Neuronal stem cell (in vitro differentiated cells): ENCODE results near the gene DGKQ.

ENCODE experiments used
- DNase-seq: peaks from one replicate; pipeline ENCODE4 v3.0.0-alpha.2; 2013; ENCODE audit warnings: low spot score
- H2AFZ ChIP-seq: one replicate; pipeline ENCODE4 v1.6.1; 2013; ENCODE audit warnings: mild to moderate bottlenecking, low read length, inconsistent platforms
- H2AK5ac ChIP-seq: 2 replicates; pipeline ENCODE4 v1.6.1; 2013; ENCODE audit warnings: low read depth, mild to moderate bottlenecking, inconsistent platforms, low read length, moderate library complexity, mixed read lengths
- H2BK120ac ChIP-seq: 2 replicates; pipeline ENCODE4 v1.6.1; 2013; ENCODE audit warnings: low read depth, mild to moderate bottlenecking, inconsistent platforms, low read length, moderate library complexity, mixed read lengths
- H2BK12ac ChIP-seq: one replicate; pipeline ENCODE4 v1.6.1; 2013; ENCODE audit warnings: low read length, inconsistent platforms
- H2BK15ac ChIP-seq: 2 replicates; pipeline ENCODE4 v1.6.1; 2013; ENCODE audit warnings: mild to moderate bottlenecking, low read length, inconsistent platforms, mixed read lengths
- H2BK5ac ChIP-seq: one replicate; pipeline ENCODE4 v1.6.1; 2013; ENCODE audit warnings: inconsistent platforms, mild to moderate bottlenecking, low read length, moderate library complexity
- H3K14ac ChIP-seq: one replicate; pipeline ENCODE4 v1.6.1; 2013; ENCODE audit warnings: low read length, inconsistent platforms
- H3K18ac ChIP-seq: 2 replicates; pipeline ENCODE4 v1.6.1; 2013; ENCODE audit warnings: low read length, inconsistent platforms
- H3K23ac ChIP-seq: 2 replicates; pipeline ENCODE4 v1.6.1; 2013; ENCODE audit warnings: low read depth, mild to moderate bottlenecking, mixed read lengths, low read length, inconsistent platforms; ENCODE audit not compliant: poor library complexity
- H3K27ac ChIP-seq: replicated peaks from 3 replicates; pipeline ENCODE4 v1.5.1; 2013; ENCODE audit warnings: low read length, inconsistent platforms
- H3K27me3 ChIP-seq, 3 experiments: 2 replicates each; pipeline ENCODE4 v1.6.1; 2013; ENCODE audit warnings: low read length in 3 of 3, mild to moderate bottlenecking in 2 of 3, inconsistent platforms in 1 of 3, low read depth in 1 of 3, mixed read lengths in 1 of 3, moderate library complexity in 1 of 3; ENCODE audit not compliant: control insufficient read depth in 3 of 3, insufficient read depth in 3 of 3
- H3K36me3 ChIP-seq, 2 donors: replicated peaks in 1 of 2; 2 replicates each; pipeline ENCODE4 v1.6.1; 2013; ENCODE audit warnings: low read length in 2 of 2; ENCODE audit not compliant: control insufficient read depth in 2 of 2, insufficient read depth in 2 of 2
- H3K4ac ChIP-seq: 2 replicates; pipeline ENCODE4 v1.6.1; 2013; ENCODE audit warnings: inconsistent platforms, mild to moderate bottlenecking, low read length, moderate library complexity
- H3K4me1 ChIP-seq, 2 donors: 1 replicate in 1 of 2; 2 replicates in 1 of 2; pipeline ENCODE4 v1.6.1; 2013; ENCODE audit warnings: low read length in 2 of 2, low read depth in 1 of 2; ENCODE audit not compliant: control insufficient read depth in 2 of 2, insufficient read depth in 1 of 2
- H3K4me2 ChIP-seq: one replicate; pipeline ENCODE4 v1.6.1; 2013; ENCODE audit warnings: mild to moderate bottlenecking, low read length, inconsistent platforms; ENCODE audit not compliant: insufficient read depth, poor library complexity, severe bottlenecking
- H3K4me3 ChIP-seq, 2 donors: 2 replicates each; pipeline ENCODE4 v1.5.1; 2013; ENCODE audit warnings: low read length in 2 of 2, mild to moderate bottlenecking in 2 of 2, inconsistent platforms in 1 of 2, moderate library complexity in 1 of 2
- H3K79me1 ChIP-seq: one replicate; pipeline ENCODE4 v1.6.1; 2013; ENCODE audit warnings: low read depth, mild to moderate bottlenecking, inconsistent platforms, low read length, moderate library complexity
- H3K9ac ChIP-seq: one replicate; pipeline ENCODE4 v1.6.1; 2013; ENCODE audit warnings: mild to moderate bottlenecking, low read depth, low read length, inconsistent platforms; ENCODE audit not compliant: poor library complexity
- H3K9me3 ChIP-seq, 2 donors: replicated peaks in 1 of 2; 2 replicates each; pipeline versions ENCODE3 to v1.6.1; 2013; ENCODE audit warnings: low read length in 2 of 2, mild to moderate bottlenecking in 2 of 2, inconsistent platforms in 1 of 2, low read depth in 1 of 2, mixed read lengths in 1 of 2, moderate library complexity in 1 of 2; ENCODE audit not compliant: control insufficient read depth in 2 of 2, insufficient read depth in 1 of 2
- H4K8ac ChIP-seq: one replicate; pipeline ENCODE4 v1.6.1; 2013; ENCODE audit warnings: low read depth, mild to moderate bottlenecking, inconsistent platforms, low read length, moderate library complexity
- H4K91ac ChIP-seq: one replicate; pipeline ENCODE4 v1.6.1; 2013; ENCODE audit warnings: low read length, low read depth, mild to moderate bottlenecking, inconsistent platforms; ENCODE audit not compliant: poor library complexity
- WGBS, 2 donors: extraction: QIAGEN DNeasy Blood & Tissue Kit; methylation state at CpG; one replicate each; pipeline ENCODE4 v1.1.7; 2013; ENCODE audit warnings: missing lambda C conversion rate in 2 of 2, mixed read lengths in 1 of 2; ENCODE audit not compliant: insufficient read length in 2 of 2, insufficient replicate concordance in 1 of 2; ENCODE audit errors: extremely low coverage in 2 of 2; 5-methylcytosine and 5-hydroxymethylcytosine counted together

Gene DGKQ

GRCh38 chr4:913280-913618, 60.1 kb downstream of the DGKQ start:
- no peak overlapping the region for H4K8ac ChIP-seq
- H3K79me1 ChIP-seq: peaks cover 16% of the 10 kb centered on the region
- peaks cover 2 to 34% of the 10 kb centered on the region in 2 donors for H3K36me3 ChIP-seq
- no peak overlapping the region for H3K9ac ChIP-seq
- H3K27ac ChIP-seq: no peak overlapping the region
- H3K23ac ChIP-seq: no peak overlapping the region
- H3K14ac ChIP-seq: no peak overlapping the region
- H3K4me1 ChIP-seq: no peaks in the 10 kb centered on the region
- H3K18ac ChIP-seq: no peak overlapping the region
- H2BK12ac ChIP-seq: no peak overlapping the region
- H3K4me2 ChIP-seq: no peak overlapping the region
- no peak overlapping the region for H2AK5ac ChIP-seq
- no CpG with 5 or more reads among the region's 4 CpGs for WGBS, 2 donors
- no peaks in the 10 kb centered on the region for H3K9me3 ChIP-seq
- no peak for DNase-seq
- no peak overlapping the region for H2BK120ac ChIP-seq
- no peak overlapping the region for H3K4me3 ChIP-seq
- H3K27me3 ChIP-seq: no peaks in the 10 kb centered on the region
- no peak overlapping the region for H2BK15ac ChIP-seq
- no peak overlapping the region for H2AFZ ChIP-seq
- no peak overlapping the region for H4K91ac ChIP-seq
- H2BK5ac ChIP-seq: no peak overlapping the region
- H3K4ac ChIP-seq: no peak overlapping the region

- H3K18ac ChIP-seq: no peak overlapping the region
- no peak overlapping the region for H3K9ac ChIP-seq
- H3K9me3 ChIP-seq: no peaks in the 10 kb centered on the region
- H4K91ac ChIP-seq: no peak overlapping the region
- no peak overlapping the region for H2BK12ac ChIP-seq
- no peak overlapping the region for H2AFZ ChIP-seq
- DNase-seq: no peak
- no peak overlapping the region for H4K8ac ChIP-seq
- H3K4me2 ChIP-seq: no peak overlapping the region
- H3K4ac ChIP-seq: no peak overlapping the region
- no CpG with 5 or more reads among the region's 19 CpGs for WGBS, 2 donors
- H2AK5ac ChIP-seq: no peak overlapping the region
- peaks cover 2 to 34% of the 10 kb centered on the region in 2 donors for H3K36me3 ChIP-seq
- H3K14ac ChIP-seq: no peak overlapping the region
- H3K79me1 ChIP-seq: peaks cover 16% of the 10 kb centered on the region
- H3K23ac ChIP-seq: no peak overlapping the region
- H3K27me3 ChIP-seq: no peaks in the 10 kb centered on the region
- H2BK5ac ChIP-seq: peak overlapping the region; percentile 53
- no peaks in the 10 kb centered on the region for H3K4me1 ChIP-seq
- no peak overlapping the region for H2BK120ac ChIP-seq
- no peak overlapping the region for H3K27ac ChIP-seq
- H3K4me3 ChIP-seq: no peak overlapping the region
- H2BK15ac ChIP-seq: no peak overlapping the region
These were observed 60.7 kb downstream of the DGKQ start for GRCh38 chr4:912548-913279.

- H3K18ac ChIP-seq: no peak overlapping the region
- no peak overlapping the region for H3K4ac ChIP-seq
- H3K27ac ChIP-seq: no peak overlapping the region
- H3K9ac ChIP-seq: no peak overlapping the region
- peaks cover 2 to 34% of the 10 kb centered on the region in 2 donors for H3K36me3 ChIP-seq
- H2BK12ac ChIP-seq: no peak overlapping the region
- no peak overlapping the region for H3K14ac ChIP-seq
- H3K79me1 ChIP-seq: peaks cover 19% of the 10 kb centered on the region
- H2BK15ac ChIP-seq: no peak overlapping the region
- peak overlapping the region; percentile 65 for H3K23ac ChIP-seq
- no peak overlapping the region for H4K91ac ChIP-seq
- no peaks in the 10 kb centered on the region for H3K9me3 ChIP-seq
- H3K4me2 ChIP-seq: no peak overlapping the region
- H2BK120ac ChIP-seq: no peak overlapping the region
- H2AFZ ChIP-seq: no peak overlapping the region
- WGBS, 2 donors: no CpG with 5 or more reads among the region's 29 CpGs
- no peak for DNase-seq
- no peaks in the 10 kb centered on the region for H3K27me3 ChIP-seq
- no peak overlapping the region for H3K4me3 ChIP-seq
- H3K4me1 ChIP-seq: no peaks in the 10 kb centered on the region
- peak overlapping the region; percentile 53 for H2BK5ac ChIP-seq
- H4K8ac ChIP-seq: no peak overlapping the region
- H2AK5ac ChIP-seq: no peak overlapping the region
These were observed 61.4 kb downstream of the DGKQ start for GRCh38 chr4:911871-912490.

GRCh38 chr4:911221-911751, 62.1 kb downstream of the DGKQ start:
- no peak overlapping the region for H3K4ac ChIP-seq
- no peak overlapping the region for H3K27ac ChIP-seq
- H3K4me3 ChIP-seq: no peak overlapping the region
- no peak overlapping the region for H2BK5ac ChIP-seq
- no peak overlapping the region for H2BK12ac ChIP-seq
- no CpG with 5 or more reads among the region's 23 CpGs for WGBS, 2 donors
- H4K8ac ChIP-seq: no peak overlapping the region
- H3K4me1 ChIP-seq: no peaks in the 10 kb centered on the region
- no peak overlapping the region for H2BK15ac ChIP-seq
- H4K91ac ChIP-seq: no peak overlapping the region
- H3K36me3 ChIP-seq: peaks cover 2 to 34% of the 10 kb centered on the region in 2 donors
- no peak overlapping the region for H3K4me2 ChIP-seq
- no peak overlapping the region for H3K18ac ChIP-seq
- H3K14ac ChIP-seq: no peak overlapping the region
- H3K9ac ChIP-seq: no peak overlapping the region
- no peaks in the 10 kb centered on the region for H3K27me3 ChIP-seq
- H2BK120ac ChIP-seq: no peak overlapping the region
- no peak overlapping the region for H2AFZ ChIP-seq
- H2AK5ac ChIP-seq: no peak overlapping the region
- DNase-seq: no peak
- peaks cover 19% of the 10 kb centered on the region for H3K79me1 ChIP-seq
- no peak overlapping the region for H3K23ac ChIP-seq
- H3K9me3 ChIP-seq: peaks cover 0 to 4% of the 10 kb centered on the region in 2 donors
